A549 (cell line): ENCODE data around the gene MGMT. TPM values are rescaled to one million over a fixed set of nuclear protein-coding genes. Genes with fewer than 3 reads are reported as not detected.

Experiments
- ATAC-seq, 2 experiments: fragments of 200-7000 bp in 1 of 2; fragments of >200 bp in 1 of 2; cut with Nextera tagmentation in 1 of 2; cut with Tn5 transposase in 1 of 2; 3 replicates each; pipeline versions ENCODE4 v1.8.0 to v1.9.1; 2018 to 2020; ENCODE audit warnings: mild to moderate bottlenecking in 1 of 2, moderate library complexity in 1 of 2
- CTCF ChIA-PET: fragments of 300-600 bp; sonication (Branson Sonifier 250); formaldehyde crosslinking; extraction: SDS; loops from one replicate; lab custom pipeline; 2021; ENCODE audit warnings: antibody characterized with exemption, inconsistent platforms; lab: Yijun Ruan, JAX
- POLR2A ChIA-PET: fragments of 350-600 bp; formaldehyde crosslinking; extraction: SDS; loops from one replicate; lab custom pipeline; 2021; ENCODE audit warnings: antibody characterized with exemption, inconsistent platforms; lab: Yijun Ruan, JAX
- DNase-seq, 2 experiments: peaks; one replicate each; pipeline versions ENCODE4 v3.0.0 to v3.0.0-alpha.2; 2011 to 2016; ENCODE audit warnings: low read depth in 1 of 2, low spot score in 1 of 2
- FAIRE-seq: peaks from 2 replicates; lab custom pipeline; 2011; peaks lifted over from hg19 to GRCh38; lab: Jason Lieb, UNC
- H3K27ac ChIP-seq, 2 experiments: fragments of >200 bp; sonication (Bioruptor Twin); formaldehyde crosslinking; 3 replicates each; pipeline ENCODE4 v1.5.1; 2016 to 2017
- H3K4me1 ChIP-seq: fragments of >200 bp; sonication (Bioruptor Twin); formaldehyde crosslinking; 3 replicates; pipeline ENCODE4 v1.6.1; 2016
- H3K4me2 ChIP-seq: fragments of >200 bp; sonication (Bioruptor Twin); formaldehyde crosslinking; 3 replicates; pipeline ENCODE4 v1.6.1; 2016
- H3K4me3 ChIP-seq: fragments of >200 bp; sonication (Bioruptor Twin); formaldehyde crosslinking; 3 replicates; pipeline ENCODE4 v1.5.1; 2016
- H3K9me3 ChIP-seq: fragments of >200 bp; sonication (Bioruptor Twin); formaldehyde crosslinking; 3 replicates; pipeline ENCODE4 v1.6.1; 2016
- BHLHE40 ChIP-seq: IDR thresholded peaks from 2 replicates; pipeline ENCODE4 v1.6.1; 2012; ENCODE audit warnings: low read depth, low read length, inconsistent platforms
- CBX2 ChIP-seq: fragments of 200-600 bp; sonication (generic); IDR thresholded peaks from 2 replicates; pipeline ENCODE4 v1.6.1; 2016; ENCODE audit warnings: low read depth, mild to moderate bottlenecking, borderline replicate concordance
- CEBPB ChIP-seq, 2 experiments: fragments of >200 bp in 1 of 2; sonication (Bioruptor Twin) in 1 of 2; formaldehyde crosslinking in 1 of 2; IDR thresholded peaks; 2 replicates each; pipeline ENCODE4 v1.6.1; 2012 to 2016
- CHD2 ChIP-seq: fragments of 150-350 bp; IDR thresholded peaks from 2 replicates; pipeline ENCODE4 v1.6.1; 2014; ENCODE audit warnings: low read length; ENCODE audit not compliant: partially characterized antibody
- CHD4 ChIP-seq: fragments of 200-600 bp; sonication (generic); IDR thresholded peaks from 2 replicates; pipeline ENCODE4 v1.6.1; 2016; ENCODE audit warnings: antibody characterized with exemption, mild to moderate bottlenecking, borderline replicate concordance
- E2F6 ChIP-seq: IDR thresholded peaks from 2 replicates; pipeline ENCODE4 v1.6.1; 2012; ENCODE audit warnings: low read depth, borderline replicate concordance
- EHMT2 ChIP-seq: fragments of 200-600 bp; sonication (generic); IDR thresholded peaks from 2 replicates; pipeline ENCODE4 v1.6.1; 2016; ENCODE audit warnings: antibody characterized with exemption, low read depth, mild to moderate bottlenecking, moderate library complexity
- ESRRA ChIP-seq: fragments of 150-350 bp; IDR thresholded peaks from 2 replicates; pipeline ENCODE4 v1.6.1; 2014; ENCODE audit warnings: mild to moderate bottlenecking, low read length, borderline replicate concordance
- FOXS1 ChIP-seq: fragments of 250-450 bp; sonication (Bioruptor Pico); IDR thresholded peaks from 2 replicates; pipeline ENCODE4 v1.5.0; 2020; ENCODE audit warnings: mild to moderate bottlenecking, moderate library complexity
- HES2 ChIP-seq: fragments of >200 bp; sonication (Bioruptor Twin); formaldehyde crosslinking; IDR thresholded peaks from 2 replicates; pipeline ENCODE4 v1.6.1; 2016
- HEYL ChIP-seq: fragments of 250-450 bp; sonication (Bioruptor Pico); IDR thresholded peaks from 2 replicates; pipeline ENCODE4 v1.8.0; 2021; ENCODE audit warnings: mild to moderate bottlenecking, moderate library complexity
- HOXA7 ChIP-seq: fragments of 250-450 bp; sonication (Bioruptor Pico); IDR thresholded peaks from 2 replicates; pipeline ENCODE4 v1.5.0; 2020; ENCODE audit warnings: mild to moderate bottlenecking, moderate library complexity
- JUNB ChIP-seq: fragments of >200 bp; sonication (Bioruptor Twin); formaldehyde crosslinking; IDR thresholded peaks from 2 replicates; pipeline ENCODE4 v1.6.1; 2016
- MAFK ChIP-seq: fragments of 450-650 bp; IDR thresholded peaks from 2 replicates; pipeline ENCODE4 v1.6.1; 2014; ENCODE audit not compliant: partially characterized antibody
- MAZ ChIP-seq: fragments of 150-350 bp; IDR thresholded peaks from 2 replicates; pipeline ENCODE4 v1.6.1; 2014; ENCODE audit warnings: antibody characterized with exemption, low read depth, low read length, borderline replicate concordance
- MYC ChIP-seq: IDR thresholded peaks from 2 replicates; pipeline ENCODE4 v1.6.1; 2012; ENCODE audit warnings: mild to moderate bottlenecking, inconsistent platforms, low read length, improper control_type of control experiment, borderline replicate concordance
- NPAS2 ChIP-seq: fragments of 250-450 bp; sonication (Bioruptor Pico); IDR thresholded peaks from 2 replicates; pipeline ENCODE4 v1.8.0; 2022; ENCODE audit warnings: mild to moderate bottlenecking, moderate library complexity, borderline replicate concordance
- NR3C1 ChIP-seq: fragments of >200 bp; sonication (Bioruptor Twin); formaldehyde crosslinking; IDR thresholded peaks from 3 replicates; pipeline ENCODE4 v1.6.1; 2017
- PHF8 ChIP-seq: fragments of 200-600 bp; sonication (generic); IDR thresholded peaks from 2 replicates; pipeline ENCODE4 v1.6.1; 2016; ENCODE audit warnings: low read depth, mild to moderate bottlenecking, antibody characterized with exemption, moderate library complexity, borderline replicate concordance
- POLR2A ChIP-seq: IDR thresholded peaks from 2 replicates; pipeline ENCODE4 v1.6.1; 2012; ENCODE audit warnings: mild to moderate bottlenecking, low read length
- REST ChIP-seq: fragments of 200-600 bp; sonication (generic); IDR thresholded peaks from 2 replicates; pipeline ENCODE4 v1.6.1; 2016; ENCODE audit warnings: antibody characterized with exemption, mild to moderate bottlenecking, moderate library complexity
- RNF2 ChIP-seq: fragments of 200-600 bp; sonication (generic); IDR thresholded peaks from 2 replicates; pipeline ENCODE4 v1.6.1; 2016; ENCODE audit warnings: low read depth, mild to moderate bottlenecking, antibody characterized with exemption, moderate library complexity, borderline replicate concordance
- SREBF2 ChIP-seq: fragments of 450-650 bp; IDR thresholded peaks from 2 replicates; pipeline ENCODE4 v1.6.1; 2014; ENCODE audit warnings: mild to moderate bottlenecking, moderate library complexity
- TFCP2L1 ChIP-seq: fragments of 250-450 bp; sonication (Bioruptor Pico); IDR thresholded peaks from 2 replicates; pipeline ENCODE4 v1.5.0; 2021; ENCODE audit warnings: mild to moderate bottlenecking
- ZNF302 ChIP-seq: fragments of 250-450 bp; sonication (Bioruptor Pico); IDR thresholded peaks from 2 replicates; pipeline ENCODE4 v1.9.0; 2021; ENCODE audit warnings: inconsistent platforms, mild to moderate bottlenecking, moderate library complexity
- WGBS: methylation state at CpG from one replicate; pipeline ENCODE4 v1.1.6; 2017; ENCODE audit errors: missing lambda C conversion rate; 5-methylcytosine and 5-hydroxymethylcytosine counted together
- polyA plus RNA-seq, 4 experiments: library from polyadenylated mRNA; depleted of rRNA in 3 of 4; stranded (reverse); fragments of >200 nt; fragmentation: RNase III in 1 of 4; extraction: RNeasy Plus Mini Kit Qiagen cat#74134 plus additional on column Dnase treatment in 1 of 4; gene quantifications; 2 replicates in 3 of 4; 3 replicates in 1 of 4; pipeline ENCODE4 v1.2.3, GENCODE V29; 2011 to 2017

Gene MGMT
- polyA plus RNA-seq, 2 of the 4 experiments (the other 2 are of a cell fraction) = 4.9 to 5.2 TPM

- TF ChIP-seq NPAS2 (CRISPR knock-in tag) = no peak
Measured at GRCh38 chr10:129652521-129653201, 185.6 kb downstream of the MGMT start (continued).

- ATAC-seq (no peak), DNase-seq (no peak), FAIRE-seq (no peak)
- H3K4me3 ChIP-seq = no peak overlapping the region
- ChIA-PET POLR2A (no interaction called here), CTCF (no interaction called here)
- no peaks in the 10 kb centered on the region for H3K4me1 ChIP-seq
- H3K4me2 ChIP-seq = no peak overlapping the region
- 17% methylated on average over 8 of the region's 8 CpGs for WGBS
- H3K9me3 ChIP-seq = no peaks in the 10 kb centered on the region
- no peak overlapping the region for H3K27ac ChIP-seq
- TF ChIP-seq REST = no peak
- no peak for TF ChIP-seq PHF8
- TF ChIP-seq HEYL (CRISPR knock-in tag) = no peak
- no peak for TF ChIP-seq MAZ
- no peak for TF ChIP-seq TFCP2L1
- TF ChIP-seq BHLHE40 = no peak
- TF ChIP-seq POLR2A = no peak
- no peak for TF ChIP-seq EHMT2
- no peak for TF ChIP-seq HES2
- TF ChIP-seq E2F6 = no peak
- TF ChIP-seq NR3C1 = no peak
- TF ChIP-seq ZNF302 (CRISPR knock-in tag) = no peak
- TF ChIP-seq ESRRA = no peak
- no peak for TF ChIP-seq JUNB
- TF ChIP-seq CHD2 = no peak
- TF ChIP-seq CEBPB (IDR thresholded peaks at IDR 0.05) = no peak
- TF ChIP-seq MYC = no peak
Measured at GRCh38 chr10:129653428-129653827, 186.4 kb downstream of the MGMT start.

- Histone ChIP-seq H3K4me2 (no peak overlapping the region), H3K4me3 (no peak overlapping the region), H3K27ac (no peak overlapping the region), H3K4me1 (no peaks in the 10 kb centered on the region), H3K9me3 (no peaks in the 10 kb centered on the region)
- ChIA-PET CTCF (no interaction called here), POLR2A (no interaction called here)
- 30% methylated on average over 10 of the region's 11 CpGs for whole genome bisulfite sequencing
- ATAC-seq (no peak), FAIRE-seq (no peak), DNase-seq (no peak)
- TF ChIP-seq MAFK (no peak), CBX2 (no peak), CHD4 (no peak), SREBF2 (no peak), EHMT2 (no peak), FOXS1 (no peak), HOXA7 (CRISPR knock-in tag) (no peak), RNF2 (no peak)
Measured at GRCh38 chr10:129653861-129654260, 186.8 kb downstream of the MGMT start.
